NK-92 treated with Interleukin-12 subunit alpha and Interleukin-12 subunit beta, amount 100 ng/mL, for 24 hours (cell line): ENCODE measurements around the gene ADARB1.

Experiments
- DNase-seq: peaks from one replicate; lab custom pipeline; 2025; lab: John Stamatoyannopoulos, UW

Gene ADARB1

DNA sequence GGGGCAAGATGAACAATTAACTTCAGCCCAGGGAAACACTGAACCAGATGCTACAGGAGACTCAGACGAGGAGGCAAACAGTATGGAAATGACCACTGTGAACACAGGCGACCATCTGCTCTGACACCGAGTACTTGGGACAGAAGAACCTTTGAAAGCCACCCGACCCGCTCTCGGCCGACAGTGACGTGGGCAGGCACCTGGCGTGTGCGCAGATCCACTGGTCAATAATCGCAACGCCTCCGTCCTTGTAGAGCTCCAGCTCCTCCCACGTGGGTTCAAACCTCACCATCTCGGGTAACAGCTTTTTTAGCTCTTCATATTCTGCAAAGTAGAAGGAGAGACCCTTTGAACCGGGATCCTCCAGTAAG, 193.0 kb downstream of the ADARB1 start:
- no peak for DNase-seq

DNA sequence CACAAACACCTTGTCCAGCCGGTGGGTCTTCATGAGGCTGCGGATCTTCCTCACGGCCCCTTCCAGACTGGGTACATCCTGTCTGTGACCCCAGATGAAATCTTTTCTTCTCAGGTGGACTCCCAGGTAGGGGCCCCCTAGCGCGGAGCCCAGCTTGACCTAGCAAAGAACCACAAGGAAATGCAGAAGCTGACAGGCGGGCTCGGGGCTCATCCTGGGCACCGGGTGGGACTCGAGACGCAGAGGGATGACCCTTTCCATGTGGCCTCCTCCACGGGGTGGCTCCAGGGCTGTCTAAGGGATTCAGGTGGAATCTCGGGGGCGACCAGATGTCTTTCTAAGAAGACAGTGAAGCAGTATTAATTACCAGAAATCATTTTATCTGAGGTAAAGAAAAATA, 195.5 kb downstream of the ADARB1 start:
- no peak for DNase-seq

DNA sequence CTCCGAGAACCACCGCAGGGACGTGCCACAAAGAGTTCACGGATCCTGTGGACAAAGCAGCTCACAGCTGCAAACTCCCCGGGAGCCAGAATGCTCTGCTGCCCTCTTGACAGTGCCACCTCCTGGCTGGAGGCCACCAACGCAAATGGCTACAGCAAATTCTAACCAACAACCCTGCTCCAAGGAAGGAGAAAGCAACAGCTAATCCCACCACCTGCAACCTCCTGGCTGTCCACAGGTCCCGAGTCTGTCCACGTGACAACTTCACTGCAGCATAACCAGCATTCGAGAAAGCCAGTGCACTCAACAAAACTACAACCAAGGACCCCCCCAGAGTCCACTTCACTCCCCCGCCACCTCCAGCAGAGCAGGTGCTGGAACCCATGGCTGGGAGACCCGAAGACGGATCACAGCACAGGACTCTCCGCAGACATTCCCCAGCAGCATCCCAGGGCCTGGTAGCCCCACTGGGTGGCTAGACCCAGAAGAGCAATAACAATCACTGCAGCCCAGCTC, 196.0 kb downstream of the ADARB1 start:
- no peak for DNase-seq
